ENCODE results near the gene INVS. TPM values are rescaled to one million over a fixed set of nuclear protein-coding genes. Genes with fewer than 3 reads are reported as not detected.

The INVS gene
- total and polyA plus RNA-seq, 2 experiments from 2014 or later = 4.1 to 8.7 TPM

- no peaks in the 10 kb centered on the region for H3K27me3 ChIP-seq (ENCODE audit: insufficient read depth)
- Mint-ChIP-seq H3K36me3 (ENCODE audit: low read depth) (peaks cover 44% of the 10 kb centered on the region), H3K4me3 (no peak overlapping the region), H3K27me3 (ENCODE audit: insufficient read depth, low read depth, poor library complexity) (peaks cover under 1% of the 10 kb centered on the region), H3K4me1 (peaks cover 25% of the 10 kb centered on the region), H3K27ac (no peak overlapping the region; the same call in 1 of the 2 replicates), H3K9me3 (no peaks in the 10 kb centered on the region)
- H3K27ac ChIP-seq (ENCODE audit: low read depth) = no peak overlapping the region
- H4K20me1 ChIP-seq (replicated peaks; ENCODE audit: insufficient read depth) = peaks cover 39% of the 10 kb centered on the region
- H3K4me3 ChIP-seq = no peak overlapping the region
- no peak for DNase-seq (ENCODE audit: low spot score)
- no peak for ATAC-seq
- no peak overlapping the region for H3K4me2 ChIP-seq
- H3F3A ChIP-seq (replicated peaks; ENCODE audit: low read depth) = no peaks in the 10 kb centered on the region
- H3K79me2 ChIP-seq (replicated peaks; ENCODE audit: insufficient read depth) = peaks cover 97% of the 10 kb centered on the region
- peaks cover 14% of the 10 kb centered on the region; the same call in 1 of the 2 replicates for H3K36me3 ChIP-seq (ENCODE audit: insufficient read depth)
- no peaks in the 10 kb centered on the region for H3K9me2 ChIP-seq (ENCODE audit: insufficient read depth)
- TF ChIP-seq, protein P1, sequence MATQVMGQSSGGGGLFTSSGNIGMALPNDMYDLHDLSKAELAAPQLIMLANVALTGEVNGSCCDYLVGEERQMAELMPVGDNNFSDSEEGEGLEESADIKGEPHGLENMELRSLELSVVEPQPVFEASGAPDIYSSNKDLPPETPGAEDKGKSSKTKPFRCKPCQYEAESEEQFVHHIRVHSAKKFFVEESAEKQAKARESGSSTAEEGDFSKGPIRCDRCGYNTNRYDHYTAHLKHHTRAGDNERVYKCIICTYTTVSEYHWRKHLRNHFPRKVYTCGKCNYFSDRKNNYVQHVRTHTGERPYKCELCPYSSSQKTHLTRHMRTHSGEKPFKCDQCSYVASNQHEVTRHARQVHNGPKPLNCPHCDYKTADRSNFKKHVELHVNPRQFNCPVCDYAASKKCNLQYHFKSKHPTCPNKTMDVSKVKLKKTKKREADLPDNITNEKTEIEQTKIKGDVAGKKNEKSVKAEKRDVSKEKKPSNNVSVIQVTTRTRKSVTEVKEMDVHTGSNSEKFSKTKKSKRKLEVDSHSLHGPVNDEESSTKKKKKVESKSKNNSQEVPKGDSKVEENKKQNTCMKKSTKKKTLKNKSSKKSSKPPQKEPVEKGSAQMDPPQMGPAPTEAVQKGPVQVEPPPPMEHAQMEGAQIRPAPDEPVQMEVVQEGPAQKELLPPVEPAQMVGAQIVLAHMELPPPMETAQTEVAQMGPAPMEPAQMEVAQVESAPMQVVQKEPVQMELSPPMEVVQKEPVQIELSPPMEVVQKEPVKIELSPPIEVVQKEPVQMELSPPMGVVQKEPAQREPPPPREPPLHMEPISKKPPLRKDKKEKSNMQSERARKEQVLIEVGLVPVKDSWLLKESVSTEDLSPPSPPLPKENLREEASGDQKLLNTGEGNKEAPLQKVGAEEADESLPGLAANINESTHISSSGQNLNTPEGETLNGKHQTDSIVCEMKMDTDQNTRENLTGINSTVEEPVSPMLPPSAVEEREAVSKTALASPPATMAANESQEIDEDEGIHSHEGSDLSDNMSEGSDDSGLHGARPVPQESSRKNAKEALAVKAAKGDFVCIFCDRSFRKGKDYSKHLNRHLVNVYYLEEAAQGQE (IDR thresholded peaks at IDR 0.05; ENCODE audit: unreplicated experiment) = no peak
- no peak for TF ChIP-seq ZNF114 (CRISPR knock-in tag; IDR thresholded peaks at IDR 0.05)
- no peak for TF ChIP-seq STAT1 (IDR thresholded peaks at IDR 0.05; ENCODE audit: unreplicated experiment)
- no peak for TF ChIP-seq JUNB (IDR thresholded peaks at IDR 0.05; ENCODE audit: unreplicated experiment)
- TF ChIP-seq POLR2AphosphoS5 (IDR thresholded peaks at IDR 0.05; ENCODE audit: low read depth) = no peak
- TF ChIP-seq, protein P2, sequence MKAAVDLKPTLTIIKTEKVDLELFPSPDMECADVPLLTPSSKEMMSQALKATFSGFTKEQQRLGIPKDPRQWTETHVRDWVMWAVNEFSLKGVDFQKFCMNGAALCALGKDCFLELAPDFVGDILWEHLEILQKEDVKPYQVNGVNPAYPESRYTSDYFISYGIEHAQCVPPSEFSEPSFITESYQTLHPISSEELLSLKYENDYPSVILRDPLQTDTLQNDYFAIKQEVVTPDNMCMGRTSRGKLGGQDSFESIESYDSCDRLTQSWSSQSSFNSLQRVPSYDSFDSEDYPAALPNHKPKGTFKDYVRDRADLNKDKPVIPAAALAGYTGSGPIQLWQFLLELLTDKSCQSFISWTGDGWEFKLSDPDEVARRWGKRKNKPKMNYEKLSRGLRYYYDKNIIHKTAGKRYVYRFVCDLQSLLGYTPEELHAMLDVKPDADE (IDR thresholded peaks at IDR 0.05) = no peak
- no peak for TF ChIP-seq CREB1 (CRISPR knock-in tag; IDR thresholded peaks at IDR 0.05; ENCODE audit: low read depth)
- TF ChIP-seq, protein P3, sequence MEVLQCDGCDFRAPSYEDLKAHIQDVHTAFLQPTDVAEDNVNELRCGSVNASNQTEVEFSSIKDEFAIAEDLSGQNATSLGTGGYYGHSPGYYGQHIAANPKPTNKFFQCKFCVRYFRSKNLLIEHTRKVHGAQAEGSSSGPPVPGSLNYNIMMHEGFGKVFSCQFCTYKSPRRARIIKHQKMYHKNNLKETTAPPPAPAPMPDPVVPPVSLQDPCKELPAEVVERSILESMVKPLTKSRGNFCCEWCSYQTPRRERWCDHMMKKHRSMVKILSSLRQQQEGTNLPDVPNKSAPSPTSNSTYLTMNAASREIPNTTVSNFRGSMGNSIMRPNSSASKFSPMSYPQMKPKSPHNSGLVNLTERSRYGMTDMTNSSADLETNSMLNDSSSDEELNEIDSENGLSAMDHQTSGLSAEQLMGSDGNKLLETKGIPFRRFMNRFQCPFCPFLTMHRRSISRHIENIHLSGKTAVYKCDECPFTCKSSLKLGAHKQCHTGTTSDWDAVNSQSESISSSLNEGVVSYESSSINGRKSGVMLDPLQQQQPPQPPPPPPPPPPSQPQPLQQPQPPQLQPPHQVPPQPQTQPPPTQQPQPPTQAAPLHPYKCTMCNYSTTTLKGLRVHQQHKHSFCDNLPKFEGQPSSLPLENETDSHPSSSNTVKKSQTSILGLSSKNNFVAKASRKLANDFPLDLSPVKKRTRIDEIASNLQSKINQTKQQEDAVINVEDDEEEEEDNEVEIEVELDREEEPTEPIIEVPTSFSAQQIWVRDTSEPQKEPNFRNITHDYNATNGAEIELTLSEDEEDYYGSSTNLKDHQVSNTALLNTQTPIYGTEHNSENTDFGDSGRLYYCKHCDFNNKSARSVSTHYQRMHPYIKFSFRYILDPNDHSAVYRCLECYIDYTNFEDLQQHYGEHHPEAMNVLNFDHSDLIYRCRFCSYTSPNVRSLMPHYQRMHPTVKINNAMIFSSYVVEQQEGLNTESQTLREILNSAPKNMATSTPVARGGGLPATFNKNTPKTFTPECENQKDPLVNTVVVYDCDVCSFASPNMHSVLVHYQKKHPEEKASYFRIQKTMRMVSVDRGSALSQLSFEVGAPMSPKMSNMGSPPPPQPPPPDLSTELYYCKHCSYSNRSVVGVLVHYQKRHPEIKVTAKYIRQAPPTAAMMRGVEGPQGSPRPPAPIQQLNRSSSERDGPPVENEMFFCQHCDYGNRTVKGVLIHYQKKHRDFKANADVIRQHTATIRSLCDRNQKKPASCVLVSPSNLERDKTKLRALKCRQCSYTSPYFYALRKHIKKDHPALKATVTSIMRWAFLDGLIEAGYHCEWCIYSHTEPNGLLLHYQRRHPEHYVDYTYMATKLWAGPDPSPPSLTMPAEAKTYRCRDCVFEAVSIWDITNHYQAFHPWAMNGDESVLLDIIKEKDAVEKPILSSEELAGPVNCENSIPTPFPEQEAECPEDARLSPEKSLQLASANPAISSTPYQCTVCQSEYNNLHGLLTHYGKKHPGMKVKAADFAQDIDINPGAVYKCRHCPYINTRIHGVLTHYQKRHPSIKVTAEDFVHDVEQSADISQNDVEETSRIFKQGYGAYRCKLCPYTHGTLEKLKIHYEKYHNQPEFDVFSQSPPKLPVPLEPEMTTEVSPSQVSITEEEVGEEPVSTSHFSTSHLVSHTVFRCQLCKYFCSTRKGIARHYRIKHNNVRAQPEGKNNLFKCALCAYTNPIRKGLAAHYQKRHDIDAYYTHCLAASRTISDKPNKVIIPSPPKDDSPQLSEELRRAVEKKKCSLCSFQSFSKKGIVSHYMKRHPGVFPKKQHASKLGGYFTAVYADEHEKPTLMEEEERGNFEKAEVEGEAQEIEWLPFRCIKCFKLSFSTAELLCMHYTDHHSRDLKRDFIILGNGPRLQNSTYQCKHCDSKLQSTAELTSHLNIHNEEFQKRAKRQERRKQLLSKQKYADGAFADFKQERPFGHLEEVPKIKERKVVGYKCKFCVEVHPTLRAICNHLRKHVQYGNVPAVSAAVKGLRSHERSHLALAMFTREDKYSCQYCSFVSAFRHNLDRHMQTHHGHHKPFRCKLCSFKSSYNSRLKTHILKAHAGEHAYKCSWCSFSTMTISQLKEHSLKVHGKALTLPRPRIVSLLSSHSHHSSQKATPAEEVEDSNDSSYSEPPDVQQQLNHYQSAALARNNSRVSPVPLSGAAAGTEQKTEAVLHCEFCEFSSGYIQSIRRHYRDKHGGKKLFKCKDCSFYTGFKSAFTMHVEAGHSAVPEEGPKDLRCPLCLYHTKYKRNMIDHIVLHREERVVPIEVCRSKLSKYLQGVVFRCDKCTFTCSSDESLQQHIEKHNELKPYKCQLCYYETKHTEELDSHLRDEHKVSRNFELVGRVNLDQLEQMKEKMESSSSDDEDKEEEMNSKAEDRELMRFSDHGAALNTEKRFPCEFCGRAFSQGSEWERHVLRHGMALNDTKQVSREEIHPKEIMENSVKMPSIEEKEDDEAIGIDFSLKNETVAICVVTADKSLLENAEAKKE (CRISPR knock-in tag; IDR thresholded peaks at IDR 0.05) = no peak
- TF ChIP-seq NANOG (IDR thresholded peaks at IDR 0.05; ENCODE audit: borderline replicate concordance) = no peak
- TF ChIP-seq, protein P4, sequence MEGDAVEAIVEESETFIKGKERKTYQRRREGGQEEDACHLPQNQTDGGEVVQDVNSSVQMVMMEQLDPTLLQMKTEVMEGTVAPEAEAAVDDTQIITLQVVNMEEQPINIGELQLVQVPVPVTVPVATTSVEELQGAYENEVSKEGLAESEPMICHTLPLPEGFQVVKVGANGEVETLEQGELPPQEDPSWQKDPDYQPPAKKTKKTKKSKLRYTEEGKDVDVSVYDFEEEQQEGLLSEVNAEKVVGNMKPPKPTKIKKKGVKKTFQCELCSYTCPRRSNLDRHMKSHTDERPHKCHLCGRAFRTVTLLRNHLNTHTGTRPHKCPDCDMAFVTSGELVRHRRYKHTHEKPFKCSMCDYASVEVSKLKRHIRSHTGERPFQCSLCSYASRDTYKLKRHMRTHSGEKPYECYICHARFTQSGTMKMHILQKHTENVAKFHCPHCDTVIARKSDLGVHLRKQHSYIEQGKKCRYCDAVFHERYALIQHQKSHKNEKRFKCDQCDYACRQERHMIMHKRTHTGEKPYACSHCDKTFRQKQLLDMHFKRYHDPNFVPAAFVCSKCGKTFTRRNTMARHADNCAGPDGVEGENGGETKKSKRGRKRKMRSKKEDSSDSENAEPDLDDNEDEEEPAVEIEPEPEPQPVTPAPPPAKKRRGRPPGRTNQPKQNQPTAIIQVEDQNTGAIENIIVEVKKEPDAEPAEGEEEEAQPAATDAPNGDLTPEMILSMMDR (conservative IDR thresholded peaks at IDR 0.05; ENCODE audit: low read depth in 2 of 2) = no peak
- no peak for TF ChIP-seq ZNF331 (CRISPR knock-in tag; IDR thresholded peaks at IDR 0.05; ENCODE audit: low read depth)
- no peak for TF ChIP-seq EZH2phosphoT487 (IDR thresholded peaks at IDR 0.05; ENCODE audit: unreplicated experiment)
- TF ChIP-seq EZH2 (IDR thresholded peaks at IDR 0.05; ENCODE audit: low read depth, unreplicated experiment) = no peak
- no peak overlapping the region for H2AFZ ChIP-seq
- H3K4me1 ChIP-seq (ENCODE audit: insufficient read depth) = peaks cover 30% of the 10 kb centered on the region
Observed at GRCh38 chr9:100340224-100340623, 241.2 kb downstream of the INVS start.

All from GM23338 (cell line).